NB4 (cell line): ENCODE data around the gene MESP1.

Experiments used
- MAX ChIP-seq: IDR thresholded peaks from 2 replicates; pipeline ENCODE4 v1.6.1; 2011; ENCODE audit warnings: low read depth, low read length
- POLR2A ChIP-seq: IDR thresholded peaks from 2 replicates; pipeline ENCODE4 v1.6.1; 2011; ENCODE audit warnings: mild to moderate bottlenecking; ENCODE audit not compliant: insufficient read length; ENCODE audit errors: extremely low read depth
- TF ChIP-seq, protein P1 (sequence below): IDR thresholded peaks from one replicate; pipeline ENCODE4 v1.5.1; 2012; ENCODE audit warnings: low read depth, low read length

DNA sequence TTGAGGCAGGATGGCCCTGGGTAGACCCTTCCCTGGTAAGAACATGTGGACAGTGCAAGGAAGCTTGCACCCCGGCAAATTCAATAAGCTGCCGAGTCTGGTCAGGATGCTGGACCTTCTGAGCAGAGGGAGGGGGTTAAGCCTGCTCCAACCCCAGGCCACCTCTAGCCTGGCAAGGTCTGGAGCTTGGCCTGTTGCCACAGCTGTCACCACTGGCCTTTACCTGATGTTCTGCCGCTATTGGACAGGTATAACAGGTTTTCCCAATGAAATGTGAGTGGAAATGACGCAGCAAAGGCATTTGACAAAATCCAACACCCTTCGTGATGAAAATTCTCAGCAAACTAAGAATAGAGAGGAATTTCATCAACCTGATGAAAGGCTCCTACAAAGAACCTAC is 699 bp upstream of the MESP1 start:
- TF ChIP-seq POLR2A, result no peak
- TF ChIP-seq, protein P1, sequence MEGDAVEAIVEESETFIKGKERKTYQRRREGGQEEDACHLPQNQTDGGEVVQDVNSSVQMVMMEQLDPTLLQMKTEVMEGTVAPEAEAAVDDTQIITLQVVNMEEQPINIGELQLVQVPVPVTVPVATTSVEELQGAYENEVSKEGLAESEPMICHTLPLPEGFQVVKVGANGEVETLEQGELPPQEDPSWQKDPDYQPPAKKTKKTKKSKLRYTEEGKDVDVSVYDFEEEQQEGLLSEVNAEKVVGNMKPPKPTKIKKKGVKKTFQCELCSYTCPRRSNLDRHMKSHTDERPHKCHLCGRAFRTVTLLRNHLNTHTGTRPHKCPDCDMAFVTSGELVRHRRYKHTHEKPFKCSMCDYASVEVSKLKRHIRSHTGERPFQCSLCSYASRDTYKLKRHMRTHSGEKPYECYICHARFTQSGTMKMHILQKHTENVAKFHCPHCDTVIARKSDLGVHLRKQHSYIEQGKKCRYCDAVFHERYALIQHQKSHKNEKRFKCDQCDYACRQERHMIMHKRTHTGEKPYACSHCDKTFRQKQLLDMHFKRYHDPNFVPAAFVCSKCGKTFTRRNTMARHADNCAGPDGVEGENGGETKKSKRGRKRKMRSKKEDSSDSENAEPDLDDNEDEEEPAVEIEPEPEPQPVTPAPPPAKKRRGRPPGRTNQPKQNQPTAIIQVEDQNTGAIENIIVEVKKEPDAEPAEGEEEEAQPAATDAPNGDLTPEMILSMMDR, result no peak
- TF ChIP-seq MAX, result no peak
